K562 (cell line): ENCODE data around the gene TAF9B. TPM values are rescaled to one million over a fixed set of nuclear protein-coding genes. Genes with fewer than 3 reads are reported as not detected.

Experiments used
- ATAC-seq: fragments of 200-7000 bp; cut with Tn5 transposase; 3 replicates; pipeline ENCODE4 v1.9.1; 2020; ENCODE audit warnings: moderate library complexity
- BruUV-seq: library from RNA; stranded (reverse); fragments of 400-500 nt; replicated peaks from 2 replicates; lab custom pipeline; 2021; lab: Mats Ljungman, UMichigan
- CTCF ChIA-PET: fragments of 300-600 bp; formaldehyde crosslinking; extraction: SDS; loops from one replicate; lab custom pipeline; 2021; ENCODE audit warnings: low intra/inter-chr PET ratio; lab: Yijun Ruan, JAX
- POLR2A ChIA-PET: fragments of 300-600, 350-650 bp; sonication (Branson Sonifier 250); formaldehyde crosslinking; extraction: SDS; loops from one replicate; lab custom pipeline; 2021; ENCODE audit warnings: antibody characterized with exemption, inconsistent platforms; lab: Yijun Ruan, JAX
- DNase-seq, 4 experiments: peaks; one replicate each; pipeline versions ENCODE4 v3.0.0 to v3.0.0-alpha.2; 2011 to 2018; ENCODE audit warnings: low spot score in 3 of 4, mixed read lengths in 3 of 4; ENCODE audit errors: extremely low read depth in 1 of 4
- FAIRE-seq: peaks from 2 replicates; lab custom pipeline; 2011; peaks lifted over from hg19 to GRCh38; lab: Jason Lieb, UNC
- H2AFZ ChIP-seq: 2 replicates; pipeline ENCODE4 v1.6.0; 2011; ENCODE audit warnings: low read depth, low read length, control low read depth, inconsistent platforms
- H3K27ac ChIP-seq: fragments of 200-600 bp; 3 replicates; pipeline ENCODE4 v1.8.0; 2011; ENCODE audit warnings: low read depth, mild to moderate bottlenecking, control low read depth, inconsistent platforms, low read length, moderate library complexity, mixed read lengths; ENCODE audit errors: extremely low read depth
- H3K27me3 ChIP-seq, 2 experiments: fragments of 300-600 bp in 1 of 2; 2 replicates in 1 of 2; 3 replicates in 1 of 2; pipeline versions ENCODE4 v1.6.0 to v1.8.0; 2011; ENCODE audit warnings: inconsistent platforms in 2 of 2, low read length in 2 of 2, mild to moderate bottlenecking in 1 of 2, mixed read lengths in 1 of 2, moderate library complexity in 1 of 2; ENCODE audit not compliant: control insufficient read depth in 2 of 2, insufficient read depth in 2 of 2
- H3K36me3 ChIP-seq: fragments of 300-600 bp; 3 replicates; pipeline ENCODE4 v1.8.0; 2011; ENCODE audit warnings: mild to moderate bottlenecking, low read length, inconsistent platforms; ENCODE audit not compliant: control insufficient read depth, insufficient read depth
- H3K4me1 ChIP-seq, 2 experiments: fragments of 200-600 bp in 1 of 2; replicated peaks in 1 of 2; 2 replicates in 1 of 2; 3 replicates in 1 of 2; pipeline versions ENCODE4 v1.5.1 to v1.8.0; 2011; ENCODE audit warnings: inconsistent platforms in 2 of 2, low read length in 2 of 2, mild to moderate bottlenecking in 1 of 2, mixed read lengths in 1 of 2, moderate library complexity in 1 of 2; ENCODE audit not compliant: control insufficient read depth in 2 of 2, insufficient read depth in 2 of 2
- H3K4me2 ChIP-seq: 2 replicates; pipeline ENCODE4 v1.6.1; 2011; ENCODE audit warnings: low read length, control low read depth, inconsistent platforms, mixed read lengths; ENCODE audit not compliant: insufficient read depth
- H3K4me3 ChIP-seq: fragments of 200-600 bp; sonication (generic), shearing (Covaris generic); 2 replicates; pipeline ENCODE4 v1.5.1; 2016; ENCODE audit warnings: control low read depth, inconsistent platforms
- H3K79me2 ChIP-seq: fragments of 200-600 bp; 3 replicates; pipeline ENCODE4 v1.8.0; 2011; ENCODE audit warnings: low read length, inconsistent platforms; ENCODE audit not compliant: control insufficient read depth, insufficient read depth
- H3K9ac ChIP-seq, 2 experiments: 2 replicates each; pipeline versions ENCODE4 v1.6.0 to v1.6.1; 2011; ENCODE audit warnings: low read depth in 2 of 2, low read length in 2 of 2, control low read depth in 1 of 2, inconsistent platforms in 1 of 2, mild to moderate bottlenecking in 1 of 2, mixed read lengths in 1 of 2; ENCODE audit not compliant: insufficient read depth in 1 of 2
- H3K9me1 ChIP-seq: one replicate; pipeline ENCODE4 v1.6.0; 2011; ENCODE audit warnings: inconsistent platforms, mild to moderate bottlenecking, low read length, moderate library complexity; ENCODE audit not compliant: control insufficient read depth, insufficient read depth
- H3K9me3 ChIP-seq: replicated peaks from 2 replicates; pipeline ENCODE4 v1.5.1; 2011; ENCODE audit warnings: low read depth, low read length, inconsistent platforms; ENCODE audit not compliant: control insufficient read depth, insufficient read depth
- H4K20me1 ChIP-seq: replicated peaks from 2 replicates; pipeline ENCODE4 v1.6.1; 2011; ENCODE audit warnings: low read length, inconsistent platforms, mixed read lengths; ENCODE audit not compliant: control insufficient read depth, insufficient read depth
- KAT7 ChIP-seq: sonication (generic); formaldehyde crosslinking; IDR thresholded peaks from 2 replicates; pipeline ENCODE4 v1.8.0; 2022; ENCODE audit warnings: missing genetic modification reagents, mild to moderate bottlenecking, borderline replicate concordance
- NR0B1 ChIP-seq: fragments of 450-650 bp; IDR thresholded peaks from one replicate; pipeline ENCODE4 v1.6.1; 2018; ENCODE audit warnings: mild to moderate bottlenecking, moderate library complexity; ENCODE audit not compliant: partially characterized antibody
- NR1H2 ChIP-seq: sonication (generic); formaldehyde crosslinking; IDR thresholded peaks from 2 replicates; pipeline ENCODE4 v1.4.0; 2020; ENCODE audit warnings: mild to moderate bottlenecking, missing genetic modification reagents
- STAT5B ChIP-seq: fragments of 250-450 bp; sonication (Bioruptor Pico); IDR thresholded peaks from 2 replicates; pipeline ENCODE4 v1.8.0; 2021; ENCODE audit warnings: mild to moderate bottlenecking, inconsistent platforms
- TRIM24 ChIP-seq, 2 experiments: fragments of 450-650 bp; IDR thresholded peaks; 2 replicates each; pipeline ENCODE4 v1.6.1; 2016
- ZNF655 ChIP-seq: fragments of 250-450 bp; sonication (Bioruptor Pico); IDR thresholded peaks from 2 replicates; pipeline ENCODE4 v1.5.0; 2021
- in situ Hi-C: fragments of 300-500 bp; cut with MboI; formaldehyde crosslinking; loops from 4 replicates; pipeline ENCODE4 v1.15.0; 2018; ENCODE audit warnings: inconsistent platforms, mixed read lengths
- intact Hi-C: fragments of 100-400 bp; cut with micrococcal nuclease; formaldehyde crosslinking; loops from 2 replicates; pipeline ENCODE4 v1.14.2; 2022
- polyA plus RNA-seq, 8 experiments: library from polyadenylated mRNA; depleted of rRNA in 4 of 8; stranded (reverse) in 5 of 8; unstranded in 3 of 8; fragments of >200 nt; fragmentation: Nextera tagmentation in 2 of 8; fragmentation: Illumina TruSeq in 1 of 8; extraction: Ambion mirVana in 2 of 8; extraction: Trizol in 1 of 8; gene quantifications; 2 replicates each; pipeline versions ENCODE4 v1.2.1 to v1.2.3, GENCODE V29; 2011 to 2014; ENCODE audit warnings: inconsistent platforms in 1 of 8, missing spikeins in 1 of 8
- total RNA-seq, 7 experiments: library from RNA; depleted of rRNA in 6 of 7; stranded (reverse); fragments of >200 nt in 6 of 7; fragmentation: Illumina TruSeq in 2 of 7; extraction: Trizol in 2 of 7; gene quantifications; 2 replicates each; pipeline versions ENCODE4 v1.2.1 to v1.2.3, GENCODE V29; 2011 to 2021; ENCODE audit warnings: low replicate concordance in 1 of 7

TAF9B gene
- total and polyA plus RNA-seq, 9 of the 15 experiments (the other 6 are each of a cell fraction or from before 2014, with no cell fraction given): 10.9 to 42.1 (median 20.8) TPM

GRCh38 chrX:78123190-78123589 is 16.3 kb downstream of the TAF9B start:
- ATAC-seq (no peak), DNase-seq (no peak), FAIRE-seq (no peak)
- H3K4me1 ChIP-seq: no peaks in the 10 kb centered on the region
- ChIA-PET CTCF (no interaction called here), POLR2A (no interaction called here)
- H3K79me2 ChIP-seq: peaks cover 40% of the 10 kb centered on the region
- H3K36me3 ChIP-seq: peaks cover 97% of the 10 kb centered on the region
- in situ Hi-C loops: no loop called here
- H3K9ac ChIP-seq: no peak overlapping the region
- intact Hi-C loops: no loop called here
- H2AFZ ChIP-seq: no peak overlapping the region
- no peak overlapping the region for H3K4me2 ChIP-seq
- H3K27ac ChIP-seq: no peak overlapping the region
- no TSS peak for BruUV-seq
- TF ChIP-seq ZNF655 (CRISPR knock-in tag) (no peak), NR1H2 (CRISPR knock-in tag) (no peak), KAT7 (no peak), TRIM24 (IDR thresholded peaks at IDR 0.05) (no peak), NR0B1 (no peak), STAT5B (CRISPR knock-in tag) (no peak)
- H3K27me3 ChIP-seq: no peaks in the 10 kb centered on the region
- peaks cover 21% of the 10 kb centered on the region for H4K20me1 ChIP-seq
- H3K9me3 ChIP-seq: no peaks in the 10 kb centered on the region
- H3K4me3 ChIP-seq: no peak overlapping the region
- peaks cover 3% of the 10 kb centered on the region for H3K9me1 ChIP-seq
